HCT116 (cell line): ENCODE measurements around the gene HPN. TPM values are rescaled to one million over a fixed set of nuclear protein-coding genes. Genes with fewer than 3 reads are reported as not detected.
A peak's percentile ranks its signal among the peaks of the same experiment; 100 is the strongest.

Experiments
- ATAC-seq: fragments of 200-7000 bp; cut with Tn5 transposase; 2 replicates; pipeline ENCODE4 v1.9.1; 2020; ENCODE audit warnings: mild to moderate bottlenecking, moderate library complexity
- BruUV-seq: library from RNA; stranded (reverse); fragments of 400-500 nt; replicated peaks from 2 replicates; lab custom pipeline; 2021; lab: Mats Ljungman, UMichigan
- CTCF ChIA-PET: fragments of 300-600 bp; sonication (Branson Sonifier 250); formaldehyde crosslinking; loops from one replicate; lab custom pipeline; 2021; ENCODE audit warnings: antibody characterized with exemption; lab: Charles Lee
- POLR2A ChIA-PET: fragments of 300-600, 350-600 bp; sonication (Branson Sonifier 250); formaldehyde crosslinking; loops from one replicate; lab custom pipeline; 2021; ENCODE audit warnings: antibody characterized with exemption; lab: Charles Lee
- RAD21 ChIA-PET, 2 experiments: fragments of 300-600 bp; sonication (Branson Sonifier 250); formaldehyde crosslinking; loops; one replicate each; lab custom pipeline; 2023; ENCODE audit warnings: low total read pairs in 2 of 2; ENCODE audit not compliant: uncharacterized antibody in 2 of 2, unreplicated experiment in 2 of 2, low non-redundant PET in 1 of 2; lab: Charles Lee
- DNase-seq: peaks from one replicate; pipeline ENCODE4 v3.0.0-alpha.2; 2010; ENCODE audit warnings: low read depth, low spot score
- H2AFZ ChIP-seq: fragments of 200-600 bp; shearing (Covaris generic), sonication (generic); 2 replicates; pipeline ENCODE4 v1.6.1; 2017; ENCODE audit warnings: low read depth, mixed run types, mixed read lengths, antibody characterized with exemption, low read length; ENCODE audit not compliant: poor library complexity, severe bottlenecking
- H3K27ac ChIP-seq: 2 replicates; pipeline ENCODE4 v1.5.1; 2012; ENCODE audit warnings: low read depth, low read length
- H3K27me3 ChIP-seq: fragments of 200-600 bp; sonication (generic); 2 replicates; pipeline ENCODE4 v1.6.1; 2016; ENCODE audit warnings: mixed run types, low read length, mixed read lengths; ENCODE audit not compliant: insufficient read depth
- H3K36me3 ChIP-seq, 2 experiments: fragments of 200-500 bp in 1 of 2; fragments of 200-600 bp in 1 of 2; sonication (Bioruptor generic) in 1 of 2; sonication (generic) in 1 of 2; 2 replicates each; pipeline versions ENCODE4 v1.5.1 to v1.6.1; 2014 to 2016; ENCODE audit warnings: low read length in 2 of 2, inconsistent platforms in 1 of 2, mixed read lengths in 1 of 2, mixed run types in 1 of 2; ENCODE audit not compliant: insufficient read depth in 2 of 2, control insufficient read depth in 1 of 2
- H3K4me1 ChIP-seq, 2 experiments: fragments of 200-600 bp in 1 of 2; sonication (generic) in 1 of 2; 2 replicates each; pipeline versions ENCODE4 v1.5.1 to v1.6.1; 2012 to 2017; ENCODE audit warnings: low read length in 2 of 2, inconsistent platforms in 1 of 2, mild to moderate bottlenecking in 1 of 2, mixed read lengths in 1 of 2, mixed run types in 1 of 2, moderate library complexity in 1 of 2; ENCODE audit not compliant: insufficient read depth in 2 of 2, control insufficient read depth in 1 of 2
- H3K4me2 ChIP-seq: fragments of 200-600 bp; sonication (generic); 2 replicates; pipeline ENCODE4 v1.6.1; 2017; ENCODE audit warnings: mixed run types, low read length, mixed read lengths
- H3K4me3 ChIP-seq, 2 experiments: fragments of 200-600 bp in 1 of 2; sonication (generic) in 1 of 2; replicated peaks in 1 of 2; 2 replicates each; pipeline ENCODE4 v1.5.1; 2011 to 2016; ENCODE audit warnings: low read length in 2 of 2, control low read depth in 1 of 2, low read depth in 1 of 2, mild to moderate bottlenecking in 1 of 2, mixed read lengths in 1 of 2, mixed run types in 1 of 2
- H3K79me2 ChIP-seq: fragments of 200-600 bp; sonication (generic); 2 replicates; pipeline ENCODE4 v1.6.1; 2017; ENCODE audit warnings: mild to moderate bottlenecking, mixed run types, low read length, moderate library complexity, mixed read lengths; ENCODE audit not compliant: insufficient read depth
- H3K9ac ChIP-seq: fragments of 200-600 bp; sonication (generic); 2 replicates; pipeline ENCODE4 v1.6.1; 2016; ENCODE audit warnings: low read length, mixed read lengths
- H3K9me2 ChIP-seq: fragments of 200-600 bp; sonication (generic), shearing (Covaris generic); 2 replicates; pipeline ENCODE4 v1.6.1; 2017; ENCODE audit warnings: mixed run types, mild to moderate bottlenecking, moderate library complexity; ENCODE audit not compliant: insufficient read depth
- H3K9me3 ChIP-seq, 2 experiments: fragments of 200-500 bp in 1 of 2; fragments of 200-600 bp in 1 of 2; sonication (Bioruptor generic) in 1 of 2; sonication (generic) in 1 of 2; 2 replicates each; pipeline ENCODE4 v1.6.1; 2014 to 2017; ENCODE audit warnings: low read length in 2 of 2, mixed read lengths in 2 of 2, inconsistent platforms in 1 of 2, low read depth in 1 of 2, mild to moderate bottlenecking in 1 of 2, mixed run types in 1 of 2, moderate library complexity in 1 of 2; ENCODE audit not compliant: control insufficient read depth in 1 of 2, insufficient read depth in 1 of 2
- H4K20me1 ChIP-seq: fragments of 200-600 bp; sonication (generic), shearing (Covaris generic); 2 replicates; pipeline ENCODE4 v1.6.1; 2017; ENCODE audit warnings: mixed run types, mild to moderate bottlenecking, moderate library complexity; ENCODE audit not compliant: insufficient read depth
- CEBPB ChIP-seq: IDR thresholded peaks from 2 replicates; pipeline ENCODE4 v1.6.1; 2012; ENCODE audit warnings: low read depth
- EZH2 ChIP-seq: fragments of 200-600 bp; sonication (generic); IDR thresholded peaks from 2 replicates; pipeline ENCODE4 v1.6.1; 2017; ENCODE audit warnings: antibody characterized with exemption, mixed run types
- EZH2phosphoT487 ChIP-seq: fragments of 200-600 bp; IDR thresholded peaks from 2 replicates; pipeline ENCODE4 v1.6.1; 2018; ENCODE audit warnings: antibody characterized with exemption, borderline replicate concordance
- POLR2A ChIP-seq: IDR thresholded peaks from 2 replicates; pipeline ENCODE4 v1.7.0; 2011; ENCODE audit warnings: borderline replicate concordance; ENCODE audit not compliant: insufficient read depth, insufficient read length; ENCODE audit errors: extremely low read depth
- POLR2AphosphoS5 ChIP-seq: IDR thresholded peaks from 2 replicates; pipeline ENCODE4 v1.6.1; 2011; ENCODE audit warnings: mild to moderate bottlenecking, low read depth, low read length, moderate library complexity
- RAD21 ChIP-seq: IDR thresholded peaks from 2 replicates; pipeline ENCODE4 v1.6.1; 2012; ENCODE audit warnings: low read depth, mild to moderate bottlenecking
- SIN3A ChIP-seq: IDR thresholded peaks from 2 replicates; pipeline ENCODE4 v1.6.1; 2012; ENCODE audit warnings: low read depth
- SP1 ChIP-seq: IDR thresholded peaks from 2 replicates; pipeline ENCODE4 v1.6.1; 2012; ENCODE audit warnings: low read depth
- SRF ChIP-seq: IDR thresholded peaks from 2 replicates; pipeline ENCODE4 v1.6.1; 2012; ENCODE audit warnings: low read depth
- TCF7L2 ChIP-seq: IDR thresholded peaks from 2 replicates; pipeline ENCODE4 v1.7.0; 2011; ENCODE audit warnings: borderline replicate concordance, inconsistent platforms; ENCODE audit not compliant: insufficient read depth, insufficient read length; ENCODE audit errors: extremely low read depth
- YY1 ChIP-seq: IDR thresholded peaks from 2 replicates; pipeline ENCODE4 v1.6.1; 2011; ENCODE audit warnings: low read length, low read depth, moderate library complexity, mild to moderate bottlenecking; ENCODE audit not compliant: insufficient replicate concordance; ENCODE audit errors: extremely low read depth
- ZFX ChIP-seq: fragments of 450-650 bp; IDR thresholded peaks from 2 replicates; pipeline ENCODE4 v1.6.1; 2017
- ZNF274 ChIP-seq: fragments of 200-500 bp; sonication (Bioruptor generic); IDR thresholded peaks from 2 replicates; pipeline ENCODE4 v1.6.1; 2014; ENCODE audit warnings: mild to moderate bottlenecking, low read depth, low read length, inconsistent platforms
- intact Hi-C: fragments of 100-400 bp; cut with micrococcal nuclease; formaldehyde crosslinking; loops from 2 replicates; pipeline ENCODE4 v1.10.0; 2022
- total RNA-seq: library from RNA; stranded (reverse); gene quantifications from one replicate; pipeline ENCODE4 v1.2.1, GENCODE V29; 2021; ENCODE audit not compliant: unreplicated experiment
- TF ChIP-seq, protein P1 (sequence below): IDR thresholded peaks from 2 replicates; pipeline ENCODE4 v1.6.1; 2012
- TF ChIP-seq, protein P2 (sequence below), 3 experiments: fragments of 200-600 bp in 1 of 3; sonication (generic) in 1 of 3; IDR thresholded peaks in 2 of 3; conservative IDR thresholded peaks in 1 of 3; 2 replicates each; pipeline ENCODE4 v1.5.1; 2012 to 2017; ENCODE audit warnings: low read depth in 2 of 3, low read length in 2 of 3, antibody characterized with exemption in 1 of 3, borderline replicate concordance in 1 of 3, control low read depth in 1 of 3, mild to moderate bottlenecking in 1 of 3, mixed read lengths in 1 of 3, mixed run types in 1 of 3, moderate library complexity in 1 of 3; ENCODE audit not compliant: insufficient read depth in 1 of 3
- TF ChIP-seq, protein P3 (sequence below): IDR thresholded peaks from 2 replicates; pipeline ENCODE4 v1.6.1; 2012

The HPN gene
- total RNA-seq, 1 experiment from 2014 or later, result 0.32 TPM

DNA sequence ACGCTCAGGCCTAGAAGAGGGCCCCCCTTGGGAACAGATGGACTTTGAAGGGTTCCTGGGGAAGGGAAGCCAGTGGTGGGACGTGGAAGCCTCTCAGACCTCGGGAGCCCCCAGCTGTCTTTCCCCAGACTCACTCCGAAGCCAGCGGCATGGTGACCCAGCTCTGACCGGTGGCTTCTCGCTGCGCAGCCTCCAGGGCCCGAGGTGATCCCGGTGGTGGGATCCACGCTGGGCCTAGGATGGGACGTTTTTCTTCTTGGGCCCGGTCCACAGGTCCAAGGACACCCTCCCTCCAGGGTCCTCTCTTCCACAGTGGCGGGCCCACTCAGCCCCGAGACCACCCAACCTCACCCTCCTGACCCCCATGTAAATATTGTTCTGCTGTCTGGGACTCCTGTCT lies 24.6 kb downstream of the HPN start:
- ChIA-PET CTCF (interaction anchor here (0.8 to 3.0 kb wide), 12 partner anchors 8 to 204 kb away, joined by 3 to 46 read pairs (median 7); partner anchors contain the start of genes FXYD3 and LGI4), RAD21 (interaction anchor here (2.3 to 2.4 kb wide), 2 partner anchors 75 to 76 kb away, joined by 24 to 25 read pairs; no protein-coding TSS in a partner anchor), POLR2A (interaction anchor here (1.0 kb wide), 1 partner anchor 11 kb away, joined by 5 read pairs; no protein-coding TSS in a partner anchor)
- ATAC-seq (no peak), DNase-seq (no peak)
- no peak overlapping the region for H3K4me3 ChIP-seq
- H3K9me2 ChIP-seq, result no peaks in the 10 kb centered on the region
- H3K79me2 ChIP-seq, result no peaks in the 10 kb centered on the region
- no TSS peak for BruUV-seq
- no peak for TF ChIP-seq YY1
- no peak for TF ChIP-seq RAD21
- no peak for TF ChIP-seq POLR2A
- no peak for TF ChIP-seq POLR2AphosphoS5
- no peak for TF ChIP-seq SRF
- TF ChIP-seq, protein P1, sequence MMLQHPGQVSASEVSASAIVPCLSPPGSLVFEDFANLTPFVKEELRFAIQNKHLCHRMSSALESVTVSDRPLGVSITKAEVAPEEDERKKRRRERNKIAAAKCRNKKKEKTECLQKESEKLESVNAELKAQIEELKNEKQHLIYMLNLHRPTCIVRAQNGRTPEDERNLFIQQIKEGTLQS, result no peak
- TF ChIP-seq EZH2phosphoT487, result no peak
- TF ChIP-seq ZFX, result no peak
- TF ChIP-seq SIN3A, result no peak
- TF ChIP-seq CEBPB, result no peak
- TF ChIP-seq, protein P2, sequence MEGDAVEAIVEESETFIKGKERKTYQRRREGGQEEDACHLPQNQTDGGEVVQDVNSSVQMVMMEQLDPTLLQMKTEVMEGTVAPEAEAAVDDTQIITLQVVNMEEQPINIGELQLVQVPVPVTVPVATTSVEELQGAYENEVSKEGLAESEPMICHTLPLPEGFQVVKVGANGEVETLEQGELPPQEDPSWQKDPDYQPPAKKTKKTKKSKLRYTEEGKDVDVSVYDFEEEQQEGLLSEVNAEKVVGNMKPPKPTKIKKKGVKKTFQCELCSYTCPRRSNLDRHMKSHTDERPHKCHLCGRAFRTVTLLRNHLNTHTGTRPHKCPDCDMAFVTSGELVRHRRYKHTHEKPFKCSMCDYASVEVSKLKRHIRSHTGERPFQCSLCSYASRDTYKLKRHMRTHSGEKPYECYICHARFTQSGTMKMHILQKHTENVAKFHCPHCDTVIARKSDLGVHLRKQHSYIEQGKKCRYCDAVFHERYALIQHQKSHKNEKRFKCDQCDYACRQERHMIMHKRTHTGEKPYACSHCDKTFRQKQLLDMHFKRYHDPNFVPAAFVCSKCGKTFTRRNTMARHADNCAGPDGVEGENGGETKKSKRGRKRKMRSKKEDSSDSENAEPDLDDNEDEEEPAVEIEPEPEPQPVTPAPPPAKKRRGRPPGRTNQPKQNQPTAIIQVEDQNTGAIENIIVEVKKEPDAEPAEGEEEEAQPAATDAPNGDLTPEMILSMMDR (IDR thresholded peaks at IDR 0.05 in 2 of 3, conservative IDR thresholded peaks at IDR 0.05 in 1 of 3; ENCODE audit: borderline replicate concordance in 1 of 3, insufficient read depth in 1 of 3, low read depth in 2 of 3, low read length in 2 of 3), result no peak
- no peak for TF ChIP-seq EZH2
- no peak for TF ChIP-seq SP1
- no peak for TF ChIP-seq TCF7L2
- TF ChIP-seq, protein P3, sequence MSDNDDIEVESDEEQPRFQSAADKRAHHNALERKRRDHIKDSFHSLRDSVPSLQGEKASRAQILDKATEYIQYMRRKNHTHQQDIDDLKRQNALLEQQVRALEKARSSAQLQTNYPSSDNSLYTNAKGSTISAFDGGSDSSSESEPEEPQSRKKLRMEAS, result no peak
- no peak for TF ChIP-seq ZNF274
- no peaks in the 10 kb centered on the region for H3K36me3 ChIP-seq
- H3K4me1 ChIP-seq, result peaks cover 10 to 28% of the 10 kb centered on the region in 2 experiments; a peak in 3 of 4 replicates
- H3K27ac ChIP-seq, result no peak overlapping the region
- H2AFZ ChIP-seq, result peak overlapping the region; percentile 12
- peaks cover 0 to 5% of the 10 kb centered on the region in 2 experiments; a peak in 1 of 4 replicates for H3K9me3 ChIP-seq
- no peaks in the 10 kb centered on the region for H4K20me1 ChIP-seq
- intact Hi-C loops, result loop anchor here (5.0 kb wide), 1 partner anchor 181 kb away; the partner anchor contains the start of gene LSR
- peak overlapping the region; percentile 43; the same call in 1 of the 2 replicates for H3K4me2 ChIP-seq
- no peak overlapping the region for H3K9ac ChIP-seq
- no peaks in the 10 kb centered on the region for H3K27me3 ChIP-seq
